ENCODE data around the gene MAML1. TPM values are rescaled to one million over a fixed set of nuclear protein-coding genes. Genes with fewer than 3 reads are reported as not detected.

Gene MAML1
- total and polyA plus RNA-seq, 4 donors = 10.8 to 30.4 (median 22.9) TPM

GRCh38 chr5:179801304-179802206 lies 68.9 kb downstream of the MAML1 start:
- Histone ChIP-seq H3K9me3 (ENCODE audit: control insufficient read depth, insufficient read depth, low read length) (no peaks in the 10 kb centered on the region), H3K36me3 (ENCODE audit: control insufficient read depth, insufficient read depth, low read length) (peaks cover 78% of the 10 kb centered on the region), H3K27me3 (ENCODE audit: control insufficient read depth, insufficient read depth, low read length) (no peaks in the 10 kb centered on the region), H3K27ac (ENCODE audit: low read depth, low read length) (no peak overlapping the region), H3K4me1 (ENCODE audit: control insufficient read depth, insufficient read depth, low read length) (peaks cover 45% of the 10 kb centered on the region), H3K4me3 (ENCODE audit: low read depth, low read length) (no peak overlapping the region)
- WGBS (ENCODE audit: insufficient coverage) = 49% methylated on average over 57 of the region's 67 CpGs
- DNase-seq (ENCODE audit: low read depth in 4 of 6, low spot score in 6 of 6) = peak in 1 of 6 donors; percentile 59

GRCh38 chr5:179802207-179802883 lies 69.7 kb downstream of the MAML1 start:
- H3K9me3 ChIP-seq (ENCODE audit: control insufficient read depth, insufficient read depth, low read length) = no peaks in the 10 kb centered on the region
- no peak overlapping the region for H3K27ac ChIP-seq (ENCODE audit: low read depth, low read length)
- WGBS (ENCODE audit: insufficient coverage) = 74% methylated on average over 19 of the region's 19 CpGs
- H3K27me3 ChIP-seq (ENCODE audit: control insufficient read depth, insufficient read depth, low read length) = no peaks in the 10 kb centered on the region
- no peak overlapping the region for H3K4me3 ChIP-seq (ENCODE audit: low read depth, low read length)
- H3K36me3 ChIP-seq (ENCODE audit: control insufficient read depth, insufficient read depth, low read length) = peaks cover 71% of the 10 kb centered on the region
- peak in 1 of 6 donors; percentile 9 for DNase-seq (ENCODE audit: low read depth in 4 of 6, low spot score in 6 of 6)
- H3K4me1 ChIP-seq (ENCODE audit: control insufficient read depth, insufficient read depth, low read length) = peaks cover 37% of the 10 kb centered on the region

GRCh38 chr5:179802950-179803562 lies 70.4 kb downstream of the MAML1 start:
- H3K27ac ChIP-seq (ENCODE audit: low read depth, low read length) = no peak overlapping the region
- peaks cover 67% of the 10 kb centered on the region for H3K36me3 ChIP-seq (ENCODE audit: control insufficient read depth, insufficient read depth, low read length)
- no peak for DNase-seq (ENCODE audit: low read depth in 4 of 6, low spot score in 6 of 6)
- H3K9me3 ChIP-seq (ENCODE audit: control insufficient read depth, insufficient read depth, low read length) = no peaks in the 10 kb centered on the region
- peaks cover 44% of the 10 kb centered on the region for H3K4me1 ChIP-seq (ENCODE audit: control insufficient read depth, insufficient read depth, low read length)
- 56% methylated on average over 8 of the region's 11 CpGs for WGBS (ENCODE audit: insufficient coverage)
- H3K4me3 ChIP-seq (ENCODE audit: low read depth, low read length) = no peak overlapping the region
- no peaks in the 10 kb centered on the region for H3K27me3 ChIP-seq (ENCODE audit: control insufficient read depth, insufficient read depth, low read length)

- H3K9me3 ChIP-seq (ENCODE audit: control insufficient read depth, insufficient read depth, low read length) = no peaks in the 10 kb centered on the region
- H3K4me1 ChIP-seq (ENCODE audit: control insufficient read depth, insufficient read depth, low read length) = peaks cover 48% of the 10 kb centered on the region
- no peaks in the 10 kb centered on the region for H3K27me3 ChIP-seq (ENCODE audit: control insufficient read depth, insufficient read depth, low read length)
- 61% methylated on average over 18 of the region's 18 CpGs for WGBS (ENCODE audit: insufficient coverage)
- no peak for DNase-seq (ENCODE audit: low read depth in 4 of 6, low spot score in 6 of 6)
- H3K36me3 ChIP-seq (ENCODE audit: control insufficient read depth, insufficient read depth, low read length) = peaks cover 59% of the 10 kb centered on the region
- no peak overlapping the region for H3K27ac ChIP-seq (ENCODE audit: low read depth, low read length)
- H3K4me3 ChIP-seq (ENCODE audit: low read depth, low read length) = no peak overlapping the region
These were observed 71.3 kb downstream of the MAML1 start for GRCh38 chr5:179803651-179804554.

- H3K9me3 ChIP-seq (ENCODE audit: control insufficient read depth, insufficient read depth, low read length) = no peaks in the 10 kb centered on the region
- WGBS (ENCODE audit: insufficient coverage) = 91% methylated on average over 8 of the region's 8 CpGs
- no peak overlapping the region for H3K4me3 ChIP-seq (ENCODE audit: low read depth, low read length)
- no peak overlapping the region for H3K27ac ChIP-seq (ENCODE audit: low read depth, low read length)
- peaks cover 48% of the 10 kb centered on the region for H3K4me1 ChIP-seq (ENCODE audit: control insufficient read depth, insufficient read depth, low read length)
- no peaks in the 10 kb centered on the region for H3K27me3 ChIP-seq (ENCODE audit: control insufficient read depth, insufficient read depth, low read length)
- DNase-seq (ENCODE audit: low read depth in 4 of 6, low spot score in 6 of 6) = no peak
- peaks cover 52% of the 10 kb centered on the region for H3K36me3 ChIP-seq (ENCODE audit: control insufficient read depth, insufficient read depth, low read length)
These were observed 71.9 kb downstream of the MAML1 start for GRCh38 chr5:179804555-179804947.

- H3K27me3 ChIP-seq (ENCODE audit: control insufficient read depth, insufficient read depth, low read length) = no peaks in the 10 kb centered on the region
- H3K27ac ChIP-seq (ENCODE audit: low read depth, low read length) = no peak overlapping the region
- no peak for DNase-seq (ENCODE audit: low read depth in 4 of 6, low spot score in 6 of 6)
- H3K9me3 ChIP-seq (ENCODE audit: control insufficient read depth, insufficient read depth, low read length) = no peaks in the 10 kb centered on the region
- WGBS (ENCODE audit: insufficient coverage) = 61% methylated on average over 9 of the region's 9 CpGs
- H3K4me1 ChIP-seq (ENCODE audit: control insufficient read depth, insufficient read depth, low read length) = peaks cover 48% of the 10 kb centered on the region
- peak overlapping the region; percentile 48 for H3K4me3 ChIP-seq (ENCODE audit: low read depth, low read length)
- peaks cover 47% of the 10 kb centered on the region for H3K36me3 ChIP-seq (ENCODE audit: control insufficient read depth, insufficient read depth, low read length)
These were observed 72.5 kb downstream of the MAML1 start for GRCh38 chr5:179805070-179805528.

- peaks cover 48% of the 10 kb centered on the region for H3K4me1 ChIP-seq (ENCODE audit: control insufficient read depth, insufficient read depth, low read length)
- WGBS (ENCODE audit: insufficient coverage) = 3% methylated on average over 56 of the region's 65 CpGs
- H3K27me3 ChIP-seq (ENCODE audit: control insufficient read depth, insufficient read depth, low read length) = no peaks in the 10 kb centered on the region
- no peak overlapping the region for H3K27ac ChIP-seq (ENCODE audit: low read depth, low read length)
- no peaks in the 10 kb centered on the region for H3K9me3 ChIP-seq (ENCODE audit: control insufficient read depth, insufficient read depth, low read length)
- peak overlapping the region; percentile 48 for H3K4me3 ChIP-seq (ENCODE audit: low read depth, low read length)
- peak in 1 of 6 donors; percentile 28 for DNase-seq (ENCODE audit: low read depth in 4 of 6, low spot score in 6 of 6)
- H3K36me3 ChIP-seq (ENCODE audit: control insufficient read depth, insufficient read depth, low read length) = peaks cover 41% of the 10 kb centered on the region
These were observed 73.1 kb downstream of the MAML1 start for GRCh38 chr5:179805529-179806249.

- Histone ChIP-seq H3K36me3 (ENCODE audit: control insufficient read depth, insufficient read depth, low read length) (peaks cover 36% of the 10 kb centered on the region), H3K27ac (ENCODE audit: low read depth, low read length) (peak within 1 kb of the TSS; percentile 86), H3K9me3 (ENCODE audit: control insufficient read depth, insufficient read depth, low read length) (no peaks in the 10 kb centered on the region), H3K4me3 (ENCODE audit: low read depth, low read length) (peak within 1 kb of the TSS; percentile 65), H3K27me3 (ENCODE audit: control insufficient read depth, insufficient read depth, low read length) (no peaks in the 10 kb centered on the region), H3K4me1 (ENCODE audit: control insufficient read depth, insufficient read depth, low read length) (peaks cover 48% of the 10 kb centered on the region)
- DNase-seq (ENCODE audit: low read depth in 4 of 6, low spot score in 6 of 6) = peak in 2 of 6 donors; percentile 89 to 91
- WGBS (ENCODE audit: insufficient coverage) = under 1% methylated on average over 108 of the region's 108 CpGs
These were observed 73.8 kb downstream of the MAML1 start, which contains the start of gene MGAT4B for GRCh38 chr5:179806250-179807048. Gene MGAT4B, minus strand, starts transcription at chr5:179806866. Its CDS starts 283 bp downstream, at chr5:179806583.

Data from spinal cord (tissue), 10 donors.